CD4-positive, alpha-beta T cell treated with Interleukin-6 at 100 ng/mL for 8 hours (primary cell): ENCODE measurements around the gene SLC17A9.

Experiments
- DNase-seq: peaks from one replicate; pipeline ENCODE4 v3.0.0-alpha.2; 2020; ENCODE audit warnings: mixed read lengths, low spot score

The SLC17A9 gene

GRCh38 chr20:62969179-62969760 is 16.8 kb downstream of the SLC17A9 start:
- DNase-seq: no peak

- DNase-seq: no peak
Measured at GRCh38 chr20:62969939-62970306, 17.4 kb downstream of the SLC17A9 start.

- DNase-seq: no peak
Measured at GRCh38 chr20:62970307-62971210, 18.1 kb downstream of the SLC17A9 start.

GRCh38 chr20:62971211-62971949 is 18.9 kb downstream of the SLC17A9 start:
- no peak for DNase-seq

- peak; percentile 81 for DNase-seq
Measured at GRCh38 chr20:62971950-62972844, 19.7 kb downstream of the SLC17A9 start.

GRCh38 chr20:62972845-62973745 is 20.6 kb downstream of the SLC17A9 start:
- DNase-seq: no peak

GRCh38 chr20:62975251-62975760 is 22.8 kb downstream of the SLC17A9 start:
- no peak for DNase-seq

GRCh38 chr20:62975812-62976508 is 23.5 kb downstream of the SLC17A9 start:
- DNase-seq: no peak

- no peak for DNase-seq
Measured at GRCh38 chr20:62976886-62977285, 24.4 kb downstream of the SLC17A9 start.

- peak; percentile 65 for DNase-seq
Measured at GRCh38 chr20:62977613-62978560, 25.4 kb downstream of the SLC17A9 start.

GRCh38 chr20:62978561-62978943 is 26.0 kb downstream of the SLC17A9 start:
- no peak for DNase-seq

GRCh38 chr20:62979310-62979709 is 26.8 kb downstream of the SLC17A9 start:
- DNase-seq: no peak

- no peak for DNase-seq
Measured at GRCh38 chr20:62979876-62980373, 27.4 kb downstream of the SLC17A9 start.

GRCh38 chr20:62980380-62980960 is 28.0 kb downstream of the SLC17A9 start:
- no peak for DNase-seq

GRCh38 chr20:62980970-62981369 is 28.5 kb downstream of the SLC17A9 start:
- peak; percentile 33 for DNase-seq

GRCh38 chr20:62982124-62983075 is 29.9 kb downstream of the SLC17A9 start:
- no peak for DNase-seq

- DNase-seq: no peak
Measured at GRCh38 chr20:62983210-62983609, 30.7 kb downstream of the SLC17A9 start.
